ENCODE measurements around the gene RBFA.
"Not testable (repeated sequence)": the region's sequence is repeated elsewhere in the genome, so short reads cannot be mapped to it uniquely, and the experiment has no call there.

RBFA gene

DNA sequence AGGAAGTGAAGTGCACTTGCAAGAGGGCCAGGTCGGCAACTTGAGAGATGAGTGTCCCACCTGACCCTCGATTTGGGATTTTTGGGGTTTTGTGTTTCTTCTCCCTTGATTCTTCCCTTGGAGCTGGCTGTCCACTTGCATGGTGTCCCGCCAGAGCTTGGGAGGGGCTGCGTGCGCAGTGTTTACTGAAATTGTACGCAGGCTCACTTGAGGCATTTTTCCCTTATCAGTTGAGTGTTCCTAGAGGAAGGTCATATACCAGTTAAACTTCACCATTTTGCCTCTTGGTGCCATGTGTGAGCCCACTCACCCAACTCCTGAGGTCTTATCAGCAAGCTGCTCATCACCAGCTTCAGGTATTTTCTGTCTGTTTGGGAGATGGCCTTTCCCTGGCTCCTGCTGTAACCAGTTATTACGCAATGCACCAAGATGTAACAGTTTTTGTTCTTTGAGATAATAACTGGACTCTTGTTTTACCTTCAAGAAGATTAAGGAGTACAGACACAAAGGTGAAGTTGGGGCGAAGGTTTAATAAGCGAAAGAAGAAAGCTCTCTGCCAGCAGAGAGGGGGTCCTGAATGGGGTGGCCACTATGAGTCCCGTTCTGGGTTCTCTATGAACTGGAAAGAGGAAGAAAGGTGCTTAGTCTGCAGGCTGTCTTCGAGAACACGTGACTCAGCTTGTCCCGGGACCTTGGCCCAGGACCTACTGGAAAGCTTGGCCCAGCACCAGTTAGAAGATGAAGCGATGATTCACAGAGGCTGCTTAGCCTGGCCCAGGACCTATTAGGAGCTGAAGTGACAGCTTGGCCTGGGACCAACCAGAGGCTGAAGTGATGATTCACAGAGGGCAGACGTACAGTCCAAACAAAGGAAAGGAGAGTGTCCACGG, 24.3 kb upstream of the RBFA start:
- Mint-ChIP-seq H3K27me3 (no peaks in the 10 kb centered on the region), H3K4me3 (no peak overlapping the region), H3K27ac (no peak overlapping the region), H3K4me1 (ENCODE audit: low read depth) (no peaks in the 10 kb centered on the region), H3K9me3 (peaks cover 36% of the 10 kb centered on the region), H3K36me3 (ENCODE audit: low read depth) (peaks cover 31% of the 10 kb centered on the region)
- no peak for DNase-seq

DNA sequence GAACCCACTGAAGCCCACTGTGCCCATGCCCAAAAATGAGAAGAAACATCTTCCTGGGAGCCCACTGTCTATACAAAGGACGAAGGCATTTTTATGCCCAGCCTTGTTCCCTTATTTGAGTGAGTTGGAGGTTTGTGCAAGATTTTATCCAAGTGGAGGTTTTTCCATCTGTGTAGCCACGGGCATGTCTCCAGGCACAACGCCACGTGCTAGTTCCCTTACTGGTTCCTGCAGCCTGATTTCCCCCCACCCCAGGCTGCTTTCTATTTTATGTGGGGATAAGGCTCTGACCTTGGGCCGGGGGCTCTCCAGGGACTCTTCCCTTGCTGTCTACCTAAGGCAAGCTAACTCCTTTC, 23.7 kb upstream of the RBFA start:
- H3K9me3 Mint-ChIP-seq, result peaks cover 36% of the 10 kb centered on the region
- H3K4me1 Mint-ChIP-seq (ENCODE audit: low read depth), result no peaks in the 10 kb centered on the region
- H3K36me3 Mint-ChIP-seq (ENCODE audit: low read depth), result peaks cover 31% of the 10 kb centered on the region

DNA sequence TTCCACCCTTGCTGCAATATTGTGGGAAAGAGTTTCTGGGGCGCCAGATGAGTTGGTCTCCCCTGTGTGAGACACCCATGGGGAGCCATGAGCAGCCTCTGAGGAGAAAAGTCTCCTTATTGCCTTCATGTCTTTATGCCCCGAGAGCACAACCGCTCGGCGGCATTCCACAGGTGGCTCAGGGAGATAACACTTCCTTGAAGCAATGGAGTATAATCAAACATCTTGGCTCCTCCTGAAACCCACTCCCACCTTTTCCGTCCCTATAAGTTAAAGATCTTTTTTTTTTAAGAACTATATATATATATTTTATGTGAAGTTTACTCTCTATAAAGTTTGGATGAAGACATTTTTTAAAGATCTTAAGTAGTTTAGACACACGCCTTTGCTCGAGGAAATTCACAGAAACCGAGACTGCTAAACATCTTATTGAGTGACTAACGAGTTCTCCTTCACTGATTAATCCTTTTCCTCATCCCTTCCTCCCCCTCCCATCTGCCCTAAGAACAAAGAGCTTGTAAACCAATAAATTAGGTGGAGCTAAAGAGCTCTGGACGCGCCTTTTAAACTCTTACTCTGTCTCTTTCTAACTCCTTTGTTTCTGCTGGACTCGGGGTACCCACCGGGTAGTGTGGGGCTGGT, 22.6 kb upstream of the RBFA start:
- DNase-seq; H3K4me1 Mint-ChIP-seq (ENCODE audit: low read depth); H3K27ac Mint-ChIP-seq; H3K4me3 Mint-ChIP-seq; H3K27me3 Mint-ChIP-seq: not testable (repeated sequence)
- Mint-ChIP-seq H3K36me3 (ENCODE audit: low read depth) (peaks cover 31% of the 10 kb centered on the region), H3K9me3 (peaks cover 34% of the 10 kb centered on the region)

More for the DNA sequence above, 23.7 kb upstream of the RBFA start:
- Mint-ChIP-seq H3K27me3 (no peaks in the 10 kb centered on the region), H3K4me3 (no peak overlapping the region), H3K27ac (no peak overlapping the region)
- DNase-seq, result no peak

GRCh38 chr18:80012714-80013113, 21.5 kb upstream of the RBFA start:
- H3K4me1 Mint-ChIP-seq (ENCODE audit: low read depth), result no peaks in the 10 kb centered on the region
- no peaks in the 10 kb centered on the region for H3K27me3 Mint-ChIP-seq
- peaks cover 31% of the 10 kb centered on the region for H3K36me3 Mint-ChIP-seq (ENCODE audit: low read depth)
- H3K27ac Mint-ChIP-seq, result no peak overlapping the region
- H3K9me3 Mint-ChIP-seq, result peaks cover 34% of the 10 kb centered on the region
- no peak for DNase-seq
- H3K4me3 Mint-ChIP-seq, result no peak overlapping the region

DNA sequence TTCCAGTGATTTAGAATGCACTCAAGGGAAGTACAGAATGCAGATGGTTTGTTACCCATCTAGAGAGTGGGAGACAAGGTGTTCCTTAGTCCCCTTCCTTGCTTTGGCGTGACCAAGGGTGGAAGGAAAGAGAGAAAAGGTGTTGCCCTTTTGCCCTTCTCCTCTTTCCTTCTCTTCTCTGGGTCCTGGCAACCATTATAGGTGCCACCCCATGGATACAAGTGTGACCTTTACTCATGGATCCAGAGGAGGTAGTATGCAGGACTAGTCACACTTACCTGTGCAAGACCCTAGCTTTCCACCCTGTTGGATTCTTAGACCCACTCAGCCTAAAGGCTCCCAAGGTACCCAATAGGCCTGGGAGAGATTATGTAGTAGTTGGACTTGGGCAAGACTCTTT, 11.6 kb upstream of the RBFA start:
- no peaks in the 10 kb centered on the region for H3K27me3 Mint-ChIP-seq
- H3K4me1 Mint-ChIP-seq (ENCODE audit: low read depth), result no peaks in the 10 kb centered on the region
- no peak overlapping the region for H3K27ac Mint-ChIP-seq
- peaks cover 70% of the 10 kb centered on the region for H3K36me3 Mint-ChIP-seq (ENCODE audit: low read depth)
- peaks cover 58% of the 10 kb centered on the region for H3K9me3 Mint-ChIP-seq
- DNase-seq, result no peak
- H3K4me3 Mint-ChIP-seq, result no peak overlapping the region

DNA sequence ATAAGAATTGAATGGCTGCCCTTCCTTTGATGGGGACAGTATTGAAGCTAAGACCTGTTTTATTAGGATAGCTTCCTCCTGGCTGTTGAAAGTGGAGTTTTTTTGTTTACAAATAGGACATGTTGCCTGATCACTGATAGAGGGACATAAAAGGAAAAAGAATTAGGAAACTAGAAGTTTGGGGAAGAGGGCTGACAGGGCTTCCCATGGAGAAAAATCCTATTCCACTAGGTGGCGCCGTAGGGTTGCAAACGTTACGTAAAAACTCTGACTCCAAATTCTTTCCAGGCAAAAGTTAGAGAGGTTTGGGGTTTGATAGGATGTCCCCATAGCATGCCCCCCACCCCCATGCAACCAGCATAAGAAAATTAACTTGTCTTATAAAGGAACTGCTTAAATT, 11.1 kb upstream of the RBFA start:
- DNase-seq, result no peak
- Mint-ChIP-seq H3K9me3 (peaks cover 58% of the 10 kb centered on the region), H3K27me3 (no peaks in the 10 kb centered on the region), H3K4me1 (ENCODE audit: low read depth) (no peaks in the 10 kb centered on the region), H3K27ac (no peak overlapping the region), H3K4me3 (no peak overlapping the region), H3K36me3 (ENCODE audit: low read depth) (peaks cover 69% of the 10 kb centered on the region)

- no peaks in the 10 kb centered on the region for H3K27me3 Mint-ChIP-seq
- H3K4me3 Mint-ChIP-seq, result no peak overlapping the region
- no peak overlapping the region for H3K27ac Mint-ChIP-seq
- peaks cover 50% of the 10 kb centered on the region for H3K9me3 Mint-ChIP-seq
- no peaks in the 10 kb centered on the region for H3K4me1 Mint-ChIP-seq (ENCODE audit: low read depth)
- DNase-seq, result no peak
- H3K36me3 Mint-ChIP-seq (ENCODE audit: low read depth), result peaks cover 72% of the 10 kb centered on the region
Measured at GRCh38 chr18:80026363-80026762, 7.9 kb upstream of the RBFA start.

- H3K27me3 Mint-ChIP-seq; H3K4me3 Mint-ChIP-seq; H3K4me1 Mint-ChIP-seq (ENCODE audit: low read depth); H3K27ac Mint-ChIP-seq; DNase-seq: not testable (repeated sequence)
- Mint-ChIP-seq H3K36me3 (ENCODE audit: low read depth) (peaks cover 61% of the 10 kb centered on the region), H3K9me3 (peaks cover 38% of the 10 kb centered on the region)
Measured at GRCh38 chr18:80027719-80028118, 6.5 kb upstream of the RBFA start.

- H3K4me1 Mint-ChIP-seq (ENCODE audit: low read depth), result peaks cover 15% of the 10 kb centered on the region
- no peaks in the 10 kb centered on the region for H3K27me3 Mint-ChIP-seq
- no peak overlapping the region for H3K27ac Mint-ChIP-seq
- H3K4me3 Mint-ChIP-seq, result no peak overlapping the region
- H3K36me3 Mint-ChIP-seq (ENCODE audit: low read depth), result peaks cover 55% of the 10 kb centered on the region
- no peak for DNase-seq
- H3K9me3 Mint-ChIP-seq, result peaks cover 25% of the 10 kb centered on the region
Measured at GRCh38 chr18:80029690-80030089, 4.5 kb upstream of the RBFA start.

GRCh38 chr18:80033181-80034067, 810 bp upstream of the RBFA start:
- Mint-ChIP-seq H3K4me3 (peak overlapping the region; percentile 90), H3K27me3 (no peaks in the 10 kb centered on the region), H3K9me3 (peaks cover 3% of the 10 kb centered on the region), H3K4me1 (ENCODE audit: low read depth) (peaks cover 33% of the 10 kb centered on the region), H3K36me3 (ENCODE audit: low read depth) (peaks cover 53% of the 10 kb centered on the region), H3K27ac (peak overlapping the region; percentile 95)
- no peak for DNase-seq

DNA sequence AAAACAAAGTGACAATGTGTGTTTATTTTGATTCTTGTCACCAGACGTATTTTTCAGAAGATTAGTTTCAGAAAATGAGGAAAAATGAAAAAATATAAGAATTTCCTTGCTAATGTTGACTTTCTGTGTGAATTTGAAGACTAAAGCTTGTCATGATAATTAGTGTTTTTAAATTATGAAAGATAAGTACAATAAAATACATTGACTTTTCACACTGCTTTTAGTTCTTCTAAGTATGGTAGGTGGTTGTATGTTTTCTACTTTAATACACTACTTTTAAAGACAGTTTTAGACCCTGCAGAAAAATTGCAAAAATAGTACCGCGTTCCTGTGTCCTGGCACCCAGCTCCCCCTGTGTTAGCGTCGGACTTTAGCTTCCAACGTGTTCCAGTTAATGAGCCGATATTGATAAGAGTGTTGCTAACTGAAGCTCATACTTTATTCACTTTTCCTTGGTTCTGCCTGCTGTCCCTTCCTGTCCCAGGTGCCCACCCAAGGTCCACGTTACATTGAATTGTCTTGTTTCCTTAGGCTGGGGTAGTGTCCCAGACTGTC, 695 bp downstream of the RBFA start:
- no peak for DNase-seq
- Mint-ChIP-seq H3K9me3 (peaks cover 3% of the 10 kb centered on the region), H3K36me3 (ENCODE audit: low read depth) (peaks cover 56% of the 10 kb centered on the region)

GRCh38 chr18:80035997-80036396, 1.8 kb downstream of the RBFA start:
- no peaks in the 10 kb centered on the region for H3K27me3 Mint-ChIP-seq
- H3K4me1 Mint-ChIP-seq (ENCODE audit: low read depth), result peaks cover 36% of the 10 kb centered on the region
- no peak for DNase-seq
- H3K27ac Mint-ChIP-seq, result no peak overlapping the region
- peaks cover 3% of the 10 kb centered on the region for H3K9me3 Mint-ChIP-seq
- peak overlapping the region; percentile 90 for H3K4me3 Mint-ChIP-seq
- peaks cover 67% of the 10 kb centered on the region for H3K36me3 Mint-ChIP-seq (ENCODE audit: low read depth)

More for the DNA sequence above, 695 bp downstream of the RBFA start:
- H3K4me1 Mint-ChIP-seq (ENCODE audit: low read depth), result peaks cover 33% of the 10 kb centered on the region
- peak overlapping the region; percentile 95 for H3K27ac Mint-ChIP-seq
- peak overlapping the region; percentile 90 for H3K4me3 Mint-ChIP-seq
- no peaks in the 10 kb centered on the region for H3K27me3 Mint-ChIP-seq

GRCh38 chr18:80037300-80037699, 3.1 kb downstream of the RBFA start:
- no peak for DNase-seq
- Mint-ChIP-seq H3K9me3 (peaks cover 3% of the 10 kb centered on the region), H3K36me3 (ENCODE audit: low read depth) (peaks cover 76% of the 10 kb centered on the region), H3K4me1 (ENCODE audit: low read depth) (peaks cover 39% of the 10 kb centered on the region), H3K27ac (no peak overlapping the region), H3K4me3 (no peak overlapping the region), H3K27me3 (no peaks in the 10 kb centered on the region)

DNA sequence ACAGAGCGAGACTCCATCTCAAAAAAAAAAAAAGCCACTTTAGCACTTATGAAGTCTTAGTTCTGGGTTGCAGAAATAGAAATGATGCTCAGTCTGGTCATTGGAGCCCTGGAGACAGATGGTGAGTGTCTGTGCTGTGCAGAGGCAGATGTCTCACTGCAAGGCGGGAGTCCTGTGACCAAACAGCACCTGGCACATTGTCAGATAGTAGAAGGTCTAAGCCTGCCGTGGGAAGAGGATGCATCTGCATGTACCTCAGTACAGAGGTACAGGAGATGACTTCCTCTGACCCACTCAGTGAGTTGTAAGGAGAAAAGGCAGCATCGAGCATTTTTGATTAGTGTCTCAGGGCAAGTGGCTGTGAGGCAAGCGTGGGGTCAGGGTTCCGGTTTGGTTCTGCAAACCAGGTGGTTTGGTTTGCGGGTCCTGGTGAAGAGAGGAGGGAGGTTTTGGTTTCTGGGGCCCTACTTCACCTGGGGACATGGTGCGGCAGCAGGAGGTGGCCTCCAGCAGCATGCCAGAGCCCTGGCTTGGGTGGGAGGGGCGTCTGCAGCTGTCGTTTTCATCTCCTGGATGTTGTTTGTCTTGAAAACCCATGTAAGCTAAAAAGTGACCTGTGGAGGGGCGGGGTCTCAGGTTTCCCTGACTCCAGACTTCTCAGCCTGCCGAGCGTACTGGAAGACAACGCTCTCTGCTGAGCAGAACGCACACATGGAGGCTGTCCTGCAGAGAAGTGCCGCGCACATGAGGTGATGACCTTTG, 3.8 kb downstream of the RBFA start:
- DNase-seq, result no peak

More for the DNA sequence above, 3.8 kb downstream of the RBFA start:
- Mint-ChIP-seq H3K27me3 (no peaks in the 10 kb centered on the region), H3K27ac (no peak overlapping the region), H3K36me3 (ENCODE audit: low read depth) (peaks cover 81% of the 10 kb centered on the region), H3K4me3 (no peak overlapping the region), H3K4me1 (ENCODE audit: low read depth) (peaks cover 33% of the 10 kb centered on the region), H3K9me3 (peaks cover under 1% of the 10 kb centered on the region)
